Fibroblast of skin of right quadriceps (primary cell): ENCODE results near the gene DCTN1.

Source experiments
- DNase-seq: peaks from one replicate; pipeline ENCODE4 v3.0.0-alpha.2; 2013

The DCTN1 gene

DNA sequence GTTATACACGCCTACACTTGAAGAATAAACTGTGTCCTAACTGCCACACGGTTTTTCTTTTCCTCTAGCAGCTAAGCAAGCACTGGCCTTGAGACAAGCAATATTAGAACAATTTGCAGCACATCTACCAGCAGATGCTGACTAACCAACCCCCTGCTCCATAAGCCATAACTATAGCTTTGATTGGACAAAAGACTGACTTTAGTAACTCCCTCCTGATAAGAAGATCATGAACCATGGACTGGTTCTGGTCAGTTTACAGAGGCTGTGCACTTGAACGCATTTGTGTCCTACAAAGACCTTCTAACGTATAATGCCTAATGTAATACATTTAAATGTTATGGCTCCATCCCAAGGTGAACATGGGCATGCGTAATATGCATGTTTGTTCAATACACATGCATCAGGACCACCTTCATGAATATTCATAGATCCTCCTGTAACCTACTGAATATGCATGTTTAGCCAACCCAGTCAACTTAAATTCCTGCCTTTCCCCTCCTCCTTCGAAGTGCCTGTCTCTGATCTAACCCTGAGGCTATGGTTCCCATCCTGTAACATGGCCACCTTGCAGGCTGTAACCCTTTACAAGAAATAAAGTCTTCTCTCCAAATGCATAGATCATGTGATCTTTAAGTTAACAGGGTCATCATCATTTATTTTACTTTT lies 63.4 kb downstream of the DCTN1 start:
- no peak for DNase-seq

DNA sequence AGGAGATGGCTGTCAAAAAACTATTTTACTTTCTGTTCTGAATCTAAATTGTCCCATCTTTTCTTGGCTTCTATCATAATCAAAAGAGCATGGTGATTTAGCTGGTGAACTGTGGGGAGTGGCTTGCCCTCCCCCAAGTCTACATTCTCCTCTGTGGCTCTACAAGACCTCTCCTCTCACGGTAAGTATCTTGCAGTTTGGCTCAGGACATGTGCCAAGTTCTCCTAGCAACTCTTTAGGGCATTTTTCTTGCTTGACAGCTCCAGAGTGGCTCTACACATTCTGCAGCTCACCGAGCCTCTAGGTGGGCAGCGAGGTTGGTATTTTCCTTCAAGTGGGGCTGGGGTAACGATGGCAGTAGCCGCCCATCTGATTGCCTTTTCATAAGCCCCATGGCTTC lies 66.0 kb downstream of the DCTN1 start:
- no peak for DNase-seq

- DNase-seq, result no peak
Observed at GRCh38 chr2:74313497-74313896, 66.6 kb downstream of the DCTN1 start.

DNA sequence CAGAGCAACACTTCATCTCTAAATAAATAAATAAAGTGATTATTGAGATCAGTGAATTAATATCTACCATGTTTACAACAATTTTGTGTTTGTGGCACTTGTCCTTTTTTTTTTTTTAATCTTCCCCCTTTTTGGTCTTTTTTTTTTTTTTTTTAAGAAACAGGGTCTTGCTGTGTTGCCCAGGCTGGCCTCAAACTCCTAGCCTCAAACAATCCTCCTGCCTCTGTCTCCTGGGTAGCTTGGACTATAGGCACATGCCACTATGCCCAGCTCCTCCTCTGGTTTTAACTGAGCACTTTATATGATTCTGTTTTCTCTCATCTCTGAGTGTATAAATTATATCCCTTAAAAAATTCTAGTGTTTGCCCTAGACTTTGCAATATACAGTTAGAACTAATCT lies 67.2 kb downstream of the DCTN1 start:
- no peak for DNase-seq
